ENCODE results near the gene CHD9. TPM values are rescaled to one million over a fixed set of nuclear protein-coding genes. Genes with fewer than 3 reads are reported as not detected.
"Not testable (repeated sequence)": the region's sequence is repeated elsewhere in the genome, so short reads cannot be mapped to it uniquely, and the experiment has no call there.

Gene CHD9
- total RNA-seq, 1 experiment from 2014 or later, result 28.8 TPM

- DNase-seq (ENCODE audit: low read depth), result no peak
Measured at GRCh38 chr16:53261276-53261675, 206.5 kb downstream of the CHD9 start.

GRCh38 chr16:53262645-53263044, 207.9 kb downstream of the CHD9 start:
- DNase-seq (ENCODE audit: low read depth), result no peak

- DNase-seq (ENCODE audit: low read depth), result no peak
Measured at GRCh38 chr16:53266156-53266555, 211.4 kb downstream of the CHD9 start.

DNA sequence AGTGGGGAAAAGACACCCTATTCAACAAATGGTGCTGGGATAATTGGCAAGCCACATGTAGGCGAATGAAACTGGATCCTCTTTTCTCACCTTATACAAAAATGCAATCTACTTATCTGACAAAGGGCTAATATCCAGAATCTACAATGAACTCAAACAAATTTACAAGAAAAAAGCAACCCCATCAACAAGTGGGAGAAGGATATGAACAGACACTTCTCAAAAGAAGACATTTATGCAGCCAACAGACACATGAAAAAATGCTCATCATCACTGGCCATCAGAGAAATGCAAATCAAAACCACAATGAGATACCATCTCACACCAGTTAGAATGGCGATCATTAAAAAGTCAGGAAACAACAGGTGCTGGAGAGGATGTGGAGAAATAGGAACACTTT, 223.7 kb downstream of the CHD9 start:
- not testable (repeated sequence) for DNase-seq (ENCODE audit: low read depth)

DNA sequence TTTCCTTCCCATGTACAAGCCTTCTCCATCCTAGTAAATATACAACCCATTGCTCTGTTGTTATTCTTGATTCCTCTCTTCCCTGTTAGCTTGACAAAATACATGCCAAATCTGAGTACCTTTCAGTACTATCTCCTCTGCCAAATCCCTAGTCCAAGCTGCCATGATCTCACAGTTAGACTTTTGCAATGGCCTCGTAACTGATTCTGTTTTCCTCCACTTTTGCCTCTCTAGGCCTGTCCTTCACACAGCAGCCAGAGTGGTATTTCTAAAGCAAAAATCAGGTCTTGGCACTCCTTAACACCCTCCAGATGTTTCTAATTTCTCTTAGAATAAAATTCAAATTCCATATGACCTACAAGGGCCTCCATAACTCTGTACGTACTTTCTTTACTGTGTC, 226.5 kb downstream of the CHD9 start:
- no peak for DNase-seq (ENCODE audit: low read depth)

GRCh38 chr16:53281859-53282258, 227.1 kb downstream of the CHD9 start:
- no peak for DNase-seq (ENCODE audit: low read depth)

DNA sequence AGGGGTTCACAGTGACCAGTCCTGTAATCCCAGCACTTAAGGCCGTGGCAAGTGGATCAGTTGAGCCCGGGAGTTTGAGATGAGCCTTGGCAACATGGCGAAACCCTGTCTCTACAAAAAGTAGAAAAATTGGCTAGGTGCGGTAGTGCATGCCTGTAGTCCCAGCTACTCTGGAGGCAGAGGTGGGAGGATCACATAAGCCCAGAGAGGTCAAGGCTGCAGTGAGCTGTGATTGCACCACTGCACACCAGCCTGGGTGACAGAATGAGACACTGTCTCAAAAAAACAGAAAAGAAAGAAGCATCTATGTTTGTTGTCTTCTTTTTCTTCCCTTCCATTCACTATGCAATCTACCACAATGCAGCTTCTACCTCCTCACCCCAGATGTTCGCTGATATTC, 227.5 kb downstream of the CHD9 start:
- DNase-seq (ENCODE audit: low read depth), result no peak

GRCh38 chr16:53282975-53283946, 228.5 kb downstream of the CHD9 start:
- peak; percentile 36 for DNase-seq (ENCODE audit: low read depth)

GRCh38 chr16:53285236-53285635, 230.4 kb downstream of the CHD9 start:
- no peak for DNase-seq (ENCODE audit: low read depth)

GRCh38 chr16:53290520-53290919, 235.7 kb downstream of the CHD9 start:
- DNase-seq (ENCODE audit: low read depth), result no peak

- DNase-seq (ENCODE audit: low read depth), result no peak
Measured at GRCh38 chr16:53291757-53292392, 237.1 kb downstream of the CHD9 start.

DNA sequence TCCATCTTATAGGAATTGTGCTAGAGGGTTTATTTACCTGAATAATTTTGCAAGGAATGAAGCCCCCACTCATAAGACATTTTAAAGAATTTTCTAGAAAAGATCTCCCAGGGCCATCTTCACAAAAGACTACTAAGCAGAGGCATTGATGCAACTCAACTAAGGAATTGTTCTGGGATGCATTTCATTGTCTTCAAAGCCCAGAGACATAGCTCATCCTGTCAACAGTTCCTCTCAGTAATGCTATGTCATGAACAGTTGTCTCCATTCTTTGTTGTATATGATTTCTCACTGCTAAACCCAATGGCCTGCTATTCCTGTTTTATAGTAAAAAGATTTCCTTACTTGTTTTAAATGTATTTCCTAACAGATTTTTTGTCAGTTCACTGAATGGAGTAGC, 242.7 kb downstream of the CHD9 start:
- no peak for DNase-seq (ENCODE audit: low read depth)

DNA sequence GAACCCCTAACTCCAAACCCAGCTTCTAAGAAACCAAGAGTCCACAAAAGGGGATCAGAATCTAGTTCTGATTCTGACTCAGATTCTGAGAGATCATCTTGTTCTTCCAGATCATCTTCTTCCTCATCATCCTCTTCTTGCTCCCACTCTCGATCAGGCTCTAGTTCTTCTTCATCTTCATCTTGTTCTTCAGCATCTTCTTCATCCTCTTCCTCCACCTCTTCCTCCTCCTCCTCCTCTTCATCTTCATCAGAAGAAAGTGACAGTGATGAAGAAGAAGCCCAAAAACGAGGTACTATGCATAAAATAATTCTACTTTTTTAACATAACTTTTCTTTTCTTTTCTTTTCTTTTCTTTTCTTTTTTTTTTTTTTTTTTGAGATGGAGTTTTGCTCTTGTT, 249.5 kb downstream of the CHD9 start:
- no peak for DNase-seq (ENCODE audit: low read depth)

DNA sequence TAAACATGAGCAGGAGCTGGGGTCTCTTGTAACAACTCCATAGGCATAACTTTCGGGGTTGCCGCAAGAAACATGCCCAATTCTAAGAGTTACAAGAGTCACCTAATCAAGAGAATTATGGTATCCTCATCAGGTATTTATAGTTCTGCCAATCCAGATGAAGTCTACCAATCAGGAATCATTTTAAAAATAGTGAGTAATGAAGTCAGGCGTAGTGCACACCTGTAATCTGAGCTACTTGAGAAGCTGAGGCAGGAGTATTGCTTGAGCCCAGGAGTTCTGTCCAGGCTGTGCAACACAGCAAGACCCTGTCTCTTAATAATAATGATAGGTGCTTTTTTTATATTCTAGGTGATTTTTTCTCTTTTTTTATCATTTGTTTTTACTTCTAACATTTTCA, 251.0 kb downstream of the CHD9 start:
- no peak for DNase-seq (ENCODE audit: low read depth)

- DNase-seq (ENCODE audit: low read depth), result no peak
Measured at GRCh38 chr16:53309457-53309856, 254.7 kb downstream of the CHD9 start.

DNA sequence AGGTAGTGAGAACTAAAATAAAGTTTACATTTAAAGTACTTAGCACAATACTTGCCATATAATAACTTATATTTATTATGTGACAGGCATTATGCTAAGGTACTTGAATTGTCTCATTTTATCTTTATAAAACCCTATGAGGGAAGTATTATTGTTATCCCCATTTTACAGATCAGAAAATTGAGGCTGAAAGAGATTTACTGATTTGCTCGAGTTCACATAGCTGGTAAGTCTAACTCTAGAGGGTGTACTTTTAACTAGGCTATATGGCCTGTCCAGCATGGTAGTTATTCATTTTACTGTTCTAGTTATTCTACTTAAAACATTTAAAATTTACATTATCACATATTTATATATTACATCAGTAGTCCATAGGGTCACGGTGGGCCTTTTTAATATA, 266.2 kb downstream of the CHD9 start:
- DNase-seq (ENCODE audit: low read depth), result no peak

DNA sequence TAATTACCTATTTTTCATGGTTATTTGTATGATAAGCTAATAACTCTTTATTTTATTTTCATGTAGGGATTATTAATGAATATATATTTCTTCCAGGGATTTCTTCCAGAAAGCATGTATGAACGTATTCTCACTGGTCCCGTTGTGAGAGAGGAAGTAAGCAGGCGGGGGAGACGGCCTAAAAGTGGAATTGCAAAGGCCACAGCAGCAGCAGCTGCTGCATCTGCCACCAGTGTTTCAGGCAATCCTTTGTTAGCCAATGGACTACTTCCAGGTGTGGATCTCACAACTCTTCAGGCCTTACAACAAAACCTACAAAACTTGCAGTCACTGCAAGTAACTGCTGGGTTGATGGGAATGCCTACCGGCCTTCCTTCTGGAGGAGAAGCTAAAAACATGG, 269.1 kb downstream of the CHD9 start:
- DNase-seq (ENCODE audit: low read depth), result no peak

- not testable (repeated sequence) for DNase-seq (ENCODE audit: low read depth)
Measured at GRCh38 chr16:53330991-53331390, 276.2 kb downstream of the CHD9 start.

GRCh38 chr16:53334581-53334980, 279.8 kb downstream of the CHD9 start:
- DNase-seq (ENCODE audit: low read depth), result no peak

DNA sequence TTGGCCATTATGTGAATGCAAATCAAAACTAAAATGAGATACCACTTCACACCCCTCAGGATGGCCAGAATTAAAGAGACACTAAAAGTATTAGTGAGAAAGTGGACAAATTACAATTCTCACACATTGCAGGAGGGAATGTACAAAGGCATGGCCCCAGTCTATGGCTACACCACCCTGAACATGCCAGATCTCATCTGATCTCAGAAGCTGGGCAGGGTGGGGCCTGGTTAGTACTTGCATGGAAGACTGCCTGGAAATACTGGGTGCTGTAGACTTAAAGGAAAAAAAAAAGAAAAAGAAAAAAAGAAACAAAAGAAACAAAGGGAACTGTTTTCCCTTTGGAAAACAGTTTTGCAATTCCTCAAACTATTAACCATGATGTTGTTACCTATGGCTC, 282.5 kb downstream of the CHD9 start:
- no peak for DNase-seq (ENCODE audit: low read depth)

GRCh38 chr16:53341792-53342191, 287.0 kb downstream of the CHD9 start:
- no peak for DNase-seq (ENCODE audit: low read depth)

GRCh38 chr16:53355064-53355463, 300.3 kb downstream of the CHD9 start:
- no peak for DNase-seq (ENCODE audit: low read depth)

Data from RPMI7951 (cell line).